Stimulated activated naive B cell treated with anti-CD40 and anti-IgM and Interleukin-4, amounts not matched to agents 10 μg/mL and 1 μg/mL and 100 μg/mL, for 72 hours (primary cell): Measurements from ENCODE around the gene CCNQ.
"Not testable (repeated sequence)": the region's sequence is repeated elsewhere in the genome, so short reads cannot be mapped to it uniquely, and the experiment has no call there.

ENCODE experiments used
- ATAC-seq, 2 donors: fragments of 150-1000 bp; cut with Tn5 transposase; replicated peaks; 2 replicates each; pipeline ENCODE4 v1.10.0; 2021; ENCODE audit warnings: moderate library complexity in 1 of 2
- DNase-seq: peaks from one replicate; pipeline ENCODE4 v3.0.0; 2021
- H3K27ac Mint-ChIP-seq: one replicate; pipeline ENCODE4 v1.8.0; 2022; ENCODE audit warnings: mild to moderate bottlenecking, mixed read lengths
- H3K27me3 Mint-ChIP-seq, 2 donors: one replicate each; pipeline ENCODE4 v1.8.0; 2022; ENCODE audit warnings: mixed read lengths in 2 of 2
- H3K36me3 Mint-ChIP-seq, 2 donors: one replicate each; pipeline ENCODE4 v1.8.0; 2022; ENCODE audit warnings: mixed read lengths in 2 of 2, mild to moderate bottlenecking in 1 of 2
- H3K4me1 Mint-ChIP-seq, 2 donors: one replicate each; pipeline ENCODE4 v1.8.0; 2022; ENCODE audit warnings: mixed read lengths in 2 of 2, mild to moderate bottlenecking in 1 of 2
- H3K4me3 Mint-ChIP-seq, 2 donors: one replicate each; pipeline ENCODE4 v1.8.0; 2022; ENCODE audit warnings: mild to moderate bottlenecking in 2 of 2, mixed read lengths in 2 of 2, moderate library complexity in 1 of 2
- H3K9me3 Mint-ChIP-seq, 2 donors: one replicate each; pipeline ENCODE4 v1.8.0; 2022; ENCODE audit warnings: mixed read lengths in 2 of 2, mild to moderate bottlenecking in 1 of 2

Gene CCNQ

DNA sequence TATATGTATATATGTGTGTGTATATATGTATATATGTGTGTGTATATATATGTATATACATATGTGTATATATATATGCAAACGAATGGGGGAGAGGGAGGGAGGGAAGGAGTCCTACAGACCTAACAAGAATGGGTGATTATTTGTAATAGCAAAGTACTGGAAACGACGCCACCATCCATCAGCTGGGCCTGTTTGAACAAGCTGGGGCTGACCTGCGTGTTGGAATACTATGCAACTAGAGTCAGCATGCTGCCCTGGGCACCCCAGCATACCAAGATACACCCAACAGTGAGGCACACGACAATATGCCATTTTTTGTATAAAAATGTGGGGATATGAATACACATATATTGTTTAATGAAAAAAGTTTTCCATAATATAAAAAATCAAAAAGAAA is 21.6 kb upstream of the CCNQ start:
- Mint-ChIP-seq H3K4me1 (no peaks in the 10 kb centered on the region), H3K9me3 (no peaks in the 10 kb centered on the region), H3K4me3 (no peak overlapping the region), H3K27me3 (peaks cover 18 to 24% of the 10 kb centered on the region in 2 donors), H3K36me3 (no peaks in the 10 kb centered on the region), H3K27ac (no peak overlapping the region)
- ATAC-seq (no peak), DNase-seq (no peak)

DNA sequence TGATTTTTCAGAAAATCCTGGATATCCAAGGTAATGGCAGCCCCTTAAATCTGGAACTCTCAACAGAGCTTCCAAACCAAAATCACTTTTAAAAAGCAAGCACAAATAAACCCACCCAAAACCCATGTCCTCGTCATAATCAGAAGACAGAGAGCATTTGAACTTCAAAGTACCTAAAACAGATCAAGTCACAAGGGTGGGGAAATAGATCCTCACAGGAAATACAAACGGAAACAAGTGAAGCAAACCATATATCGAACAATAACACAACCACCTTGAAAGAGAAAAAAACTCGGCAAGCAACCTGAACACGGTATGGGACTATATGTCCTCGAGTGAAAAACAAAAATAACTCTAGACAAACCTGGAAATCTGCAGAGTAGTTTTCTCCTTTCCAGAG is 15.9 kb upstream of the CCNQ start:
- no peak for ATAC-seq
- Mint-ChIP-seq H3K4me3 (no peak overlapping the region), H3K27ac (no peak overlapping the region), H3K27me3 (no peaks in the 10 kb centered on the region), H3K4me1 (peaks cover 2 to 8% of the 10 kb centered on the region in 2 donors), H3K9me3 (no peaks in the 10 kb centered on the region), H3K36me3 (no peaks in the 10 kb centered on the region)
- DNase-seq, result no peak

DNA sequence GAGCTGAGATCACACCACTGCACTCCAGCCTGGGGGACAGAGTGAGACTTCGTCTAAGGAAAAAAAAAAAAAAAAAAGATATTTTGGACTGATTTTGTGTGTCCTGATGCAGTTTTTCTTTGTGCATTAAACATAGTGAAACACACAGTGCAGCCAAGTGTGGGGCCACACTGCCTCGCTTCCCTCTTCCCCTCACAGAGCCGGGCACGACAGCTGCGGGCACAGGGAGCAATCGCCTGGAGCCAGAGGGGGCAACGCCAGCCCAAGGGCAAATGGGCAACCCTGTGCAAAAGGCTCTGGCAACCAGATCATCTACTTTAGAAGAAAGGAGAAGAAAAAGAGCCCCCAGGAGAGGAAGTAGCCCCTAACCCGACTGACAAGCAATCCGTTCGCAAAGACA is 13.5 kb upstream of the CCNQ start:
- Mint-ChIP-seq H3K27me3 (no peaks in the 10 kb centered on the region), H3K4me1 (peaks cover 11 to 26% of the 10 kb centered on the region in 2 donors), H3K27ac (no peak overlapping the region), H3K9me3 (no peaks in the 10 kb centered on the region), H3K36me3 (no peaks in the 10 kb centered on the region), H3K4me3 (no peak overlapping the region)
- ATAC-seq, result no peak
- no peak for DNase-seq

DNA sequence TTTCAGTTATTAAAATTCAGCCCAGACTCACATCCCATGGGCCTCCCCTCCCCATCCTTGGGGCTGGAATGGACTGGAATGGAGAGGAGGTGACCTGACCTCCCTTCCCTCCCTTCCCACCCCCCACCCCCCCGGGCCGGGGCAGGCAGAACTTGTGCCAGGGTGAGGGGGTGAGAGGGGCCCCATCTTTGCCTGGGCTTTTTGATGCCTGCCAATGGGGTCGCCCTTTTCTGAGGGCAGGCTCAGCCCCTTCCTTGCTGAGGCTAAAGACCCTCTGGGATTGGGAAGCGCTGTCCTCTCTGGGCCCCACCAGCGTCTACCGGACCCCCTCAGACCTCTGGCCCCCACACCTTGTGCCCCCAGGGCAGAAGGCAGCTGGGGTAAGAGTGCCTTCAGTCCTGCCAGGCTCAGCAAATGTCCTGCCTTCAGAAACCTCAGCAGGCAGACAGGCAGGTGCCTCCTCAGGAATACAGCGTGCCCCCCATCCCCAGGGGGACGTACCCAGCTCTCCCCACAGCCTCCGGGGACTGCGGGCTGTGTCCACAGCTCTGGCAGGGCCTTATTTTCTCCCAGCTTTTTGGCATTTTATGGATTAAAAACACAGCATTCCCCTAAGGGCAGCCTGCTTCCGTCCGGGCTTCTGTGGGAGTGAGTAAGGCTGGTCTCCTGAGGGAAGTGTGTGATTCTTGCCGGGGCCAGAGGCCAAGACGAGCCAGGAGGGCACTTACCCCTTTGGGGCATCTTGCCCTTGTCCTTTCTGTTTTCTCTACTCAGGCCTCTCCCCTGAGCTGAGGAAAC is 12.6 kb upstream of the CCNQ start:
- H3K36me3 Mint-ChIP-seq, result no peaks in the 10 kb centered on the region
- no peak for DNase-seq
- H3K9me3 Mint-ChIP-seq, result no peaks in the 10 kb centered on the region
- H3K27ac Mint-ChIP-seq, result no peak overlapping the region
- H3K27me3 Mint-ChIP-seq, result no peaks in the 10 kb centered on the region
- ATAC-seq, result no peak
- peaks cover 11 to 26% of the 10 kb centered on the region in 2 donors for H3K4me1 Mint-ChIP-seq
- H3K4me3 Mint-ChIP-seq, result no peak overlapping the region

DNA sequence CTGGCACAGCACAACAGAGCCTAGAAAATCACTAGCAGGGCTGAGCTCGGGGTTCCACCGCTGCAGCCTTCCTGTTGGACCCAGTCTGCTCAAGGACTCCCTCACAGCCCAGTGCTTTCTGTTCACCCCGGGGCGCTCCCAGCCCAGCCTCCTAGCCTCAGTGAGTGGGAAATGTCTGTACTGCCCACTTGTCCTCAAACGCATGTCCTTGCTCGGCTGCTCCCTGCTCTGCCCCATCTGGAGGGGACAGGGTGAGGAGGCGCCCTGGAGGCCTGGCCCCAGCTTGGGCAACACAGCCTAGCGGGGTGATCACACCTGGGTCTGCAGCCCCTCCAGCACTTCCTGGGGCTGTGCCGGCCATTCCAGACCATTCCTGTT is 11.9 kb upstream of the CCNQ start:
- Mint-ChIP-seq H3K27me3 (no peaks in the 10 kb centered on the region), H3K36me3 (no peaks in the 10 kb centered on the region), H3K4me1 (peaks cover 11 to 26% of the 10 kb centered on the region in 2 donors), H3K4me3 (peak overlapping the region; percentile 51 to 81), H3K9me3 (no peaks in the 10 kb centered on the region), H3K27ac (no peak overlapping the region)
- DNase-seq (no peak), ATAC-seq (no peak)

DNA sequence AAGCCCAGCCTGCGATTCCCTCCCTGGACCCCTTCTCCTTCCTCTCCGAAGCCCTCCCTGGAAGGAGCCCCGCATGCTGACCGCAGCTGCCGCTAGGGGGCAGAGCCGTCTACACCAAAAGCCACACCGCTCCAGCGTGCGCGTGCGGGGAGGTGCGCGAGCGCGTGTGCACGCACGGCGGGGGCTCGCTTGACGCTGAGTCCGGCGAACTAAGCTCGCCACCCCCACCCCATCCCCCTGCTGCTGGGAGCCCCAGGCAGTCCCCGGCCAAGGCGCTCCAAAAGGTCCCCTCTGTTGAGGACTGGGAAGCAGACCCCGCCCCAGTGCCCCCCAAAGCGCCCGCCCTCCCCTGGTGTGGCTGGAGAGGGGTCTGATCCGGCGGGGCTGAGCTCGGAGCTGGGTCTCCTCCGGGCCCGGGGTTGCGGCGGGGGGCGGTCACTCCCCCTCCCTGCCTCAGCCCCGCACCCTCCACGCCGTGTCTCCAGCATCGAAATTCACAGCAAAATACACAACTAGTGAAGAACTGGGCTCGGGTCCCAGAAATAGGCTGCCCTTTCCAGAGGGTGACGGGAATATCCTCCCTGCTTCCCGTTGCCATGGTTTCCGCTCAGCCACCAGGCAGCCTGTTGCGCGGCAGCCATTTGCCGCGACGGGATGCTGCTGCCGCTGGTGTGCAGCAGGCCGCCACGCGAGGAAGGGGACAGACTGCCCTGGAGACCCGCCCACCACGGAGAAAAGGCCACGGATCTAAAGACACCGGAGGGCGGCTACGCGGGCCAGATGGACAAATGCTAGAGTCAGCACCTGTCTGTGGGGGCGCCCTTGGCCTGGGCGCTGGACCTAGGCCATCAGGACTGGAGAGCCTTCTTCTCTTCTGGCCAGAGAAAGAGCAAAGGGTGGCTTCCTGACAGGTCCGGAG is 11.2 kb upstream of the CCNQ start:
- Mint-ChIP-seq H3K4me3 (peak overlapping the region; percentile 81 to 88), H3K36me3 (no peaks in the 10 kb centered on the region), H3K9me3 (no peaks in the 10 kb centered on the region), H3K27me3 (no peaks in the 10 kb centered on the region), H3K27ac (peak overlapping the region; percentile 89), H3K4me1 (peaks cover 11 to 26% of the 10 kb centered on the region in 2 donors)
- ATAC-seq, result peak; percentile 90 to 93
- peak; percentile 57 for DNase-seq

DNA sequence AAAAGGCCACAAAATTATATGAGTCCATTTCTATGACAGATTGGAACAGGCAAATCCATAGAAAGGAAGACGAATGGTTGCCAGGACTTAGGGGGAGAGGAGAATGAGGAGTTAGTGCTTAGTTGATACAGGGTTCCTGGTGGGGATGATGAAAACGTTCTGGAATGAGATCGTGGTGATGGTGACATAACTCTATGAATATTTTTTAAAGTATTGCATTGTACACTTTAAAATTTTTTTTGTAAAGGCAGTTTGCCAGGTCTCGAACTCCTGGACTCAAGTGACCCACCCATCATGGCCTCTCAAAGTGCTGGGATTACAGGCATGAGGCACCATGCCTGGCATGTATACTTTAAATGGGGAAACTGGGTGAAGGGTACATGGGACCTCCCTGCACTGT is 9.9 kb upstream of the CCNQ start:
- Mint-ChIP-seq H3K27ac (peak overlapping the region; percentile 53), H3K4me3 (peak overlapping the region in 1 of 2 donors; percentile 21)
- ATAC-seq, result no peak

DNA sequence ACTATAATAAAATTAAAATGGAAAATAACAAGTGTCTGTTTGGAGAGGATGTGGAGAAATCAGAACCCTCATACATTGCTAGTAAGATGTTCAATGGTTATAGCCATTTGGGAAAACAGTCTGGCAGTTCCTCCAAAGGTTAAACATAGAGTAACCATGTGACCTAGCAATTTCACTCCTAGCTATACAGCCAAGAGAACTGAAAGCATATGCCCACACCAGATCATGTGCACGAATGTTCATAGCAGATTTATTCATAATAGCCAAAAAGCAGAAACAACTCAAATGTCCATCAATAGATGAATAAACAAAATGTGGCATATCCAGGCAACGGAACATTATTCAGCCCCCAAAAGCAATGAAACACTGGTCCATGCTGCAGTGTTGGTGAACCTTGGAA is 9.4 kb upstream of the CCNQ start:
- ATAC-seq (peak; percentile 60 to 66), DNase-seq (no peak)
- Mint-ChIP-seq H3K27ac (peak overlapping the region; percentile 53), H3K36me3 (no peaks in the 10 kb centered on the region), H3K9me3 (no peaks in the 10 kb centered on the region), H3K4me1 (peaks cover 11 to 26% of the 10 kb centered on the region in 2 donors), H3K27me3 (no peaks in the 10 kb centered on the region), H3K4me3 (peak overlapping the region in 1 of 2 donors; percentile 21)

More for the DNA sequence above, 9.9 kb upstream of the CCNQ start:
- DNase-seq, result no peak
- Mint-ChIP-seq H3K27me3 (no peaks in the 10 kb centered on the region), H3K9me3 (no peaks in the 10 kb centered on the region), H3K36me3 (no peaks in the 10 kb centered on the region), H3K4me1 (peaks cover 11 to 26% of the 10 kb centered on the region in 2 donors)

DNA sequence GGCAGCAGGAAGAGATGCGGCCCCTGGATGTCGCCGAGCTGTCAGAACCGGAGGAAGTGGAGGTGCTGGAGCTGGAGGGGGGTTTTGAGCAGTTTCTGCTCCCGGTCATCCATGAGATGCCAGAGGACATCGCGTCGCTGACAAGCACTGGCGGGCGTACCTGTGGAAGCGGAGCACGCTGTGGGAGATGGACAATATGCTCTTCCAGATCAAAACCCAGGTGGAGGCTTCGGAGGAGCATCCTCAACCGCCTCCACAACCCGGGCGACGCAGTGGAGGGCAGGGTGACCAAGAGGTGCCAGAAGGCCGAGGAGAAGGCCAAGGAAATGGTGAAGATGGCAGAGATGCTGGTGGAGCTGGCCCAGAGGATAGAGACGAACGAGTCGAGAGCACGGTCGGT is 7.6 kb upstream of the CCNQ start:
- no peak for ATAC-seq
- Mint-ChIP-seq H3K36me3 (no peaks in the 10 kb centered on the region), H3K27me3 (no peaks in the 10 kb centered on the region), H3K4me3 (no peak overlapping the region), H3K27ac (no peak overlapping the region), H3K9me3 (no peaks in the 10 kb centered on the region), H3K4me1 (peaks cover 14 to 26% of the 10 kb centered on the region in 2 donors)
- DNase-seq, result no peak

DNA sequence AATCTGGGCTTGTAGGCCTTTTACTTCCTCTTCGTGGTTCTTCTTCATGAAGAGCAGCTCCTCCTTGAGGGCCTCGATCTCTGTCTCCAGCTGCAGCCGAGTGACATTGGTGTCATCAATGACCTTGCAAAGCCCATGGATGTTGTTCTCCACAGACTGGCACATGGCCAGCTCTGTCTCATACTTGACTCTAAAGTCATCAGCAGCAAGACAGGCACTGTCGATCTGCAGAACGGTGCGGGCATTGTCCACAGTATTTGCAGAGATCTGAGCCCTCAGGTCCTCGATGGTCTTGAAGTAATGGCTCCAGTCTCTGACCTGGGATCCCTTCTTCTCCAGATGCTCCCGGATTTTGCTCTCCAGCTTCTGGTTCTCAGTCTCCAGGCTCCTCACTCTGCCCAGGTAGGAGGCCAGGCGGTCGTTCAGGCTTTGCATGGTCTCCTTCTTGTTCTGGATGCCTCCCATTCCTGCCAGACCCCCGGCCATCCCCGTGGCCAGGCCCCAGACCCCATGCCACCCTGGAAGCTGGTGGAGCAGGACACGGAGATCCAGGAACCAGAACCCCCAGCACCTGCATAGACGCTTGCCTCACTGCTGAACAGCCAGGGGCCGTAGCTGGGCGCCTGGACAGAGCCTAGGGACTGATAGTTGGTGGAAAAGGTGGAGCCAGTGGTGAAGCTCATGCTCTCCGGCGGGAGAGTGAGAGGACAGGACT is 5.9 kb upstream of the CCNQ start:
- not testable (repeated sequence) for ATAC-seq, H3K9me3 Mint-ChIP-seq

DNA sequence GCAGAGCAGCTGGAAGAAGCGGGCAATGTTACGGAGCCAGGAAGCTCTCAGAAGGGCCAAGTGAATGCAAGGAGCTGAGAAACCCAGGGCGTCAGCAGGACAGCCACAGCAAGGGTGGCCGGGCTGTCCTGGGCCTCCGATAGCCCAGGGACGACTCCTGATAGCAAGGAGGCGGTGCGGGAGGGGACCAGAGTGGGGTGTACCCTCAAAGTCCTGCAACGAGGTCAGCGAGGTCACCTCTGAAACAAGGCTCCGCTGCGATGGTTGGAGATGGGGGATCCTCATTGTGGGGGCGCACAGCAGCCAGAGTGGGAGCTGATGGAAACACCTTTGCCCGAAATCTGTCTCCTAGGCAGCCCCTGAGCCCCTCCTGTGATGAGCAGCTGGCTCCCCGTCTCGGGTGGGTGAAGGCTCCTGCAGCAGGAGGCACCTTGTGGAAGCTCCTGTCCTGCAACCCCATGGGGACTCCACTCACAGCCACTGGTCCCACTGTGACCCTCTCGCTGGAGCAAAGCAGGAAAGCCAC is 4.3 kb upstream of the CCNQ start:
- no peak overlapping the region for H3K4me3 Mint-ChIP-seq

More for the DNA sequence above, 5.9 kb upstream of the CCNQ start:
- H3K4me1 Mint-ChIP-seq, result peaks cover 21 to 31% of the 10 kb centered on the region in 2 donors
- not testable (repeated sequence) for H3K36me3 Mint-ChIP-seq, H3K4me3 Mint-ChIP-seq, DNase-seq, H3K27me3 Mint-ChIP-seq, H3K27ac Mint-ChIP-seq

DNA sequence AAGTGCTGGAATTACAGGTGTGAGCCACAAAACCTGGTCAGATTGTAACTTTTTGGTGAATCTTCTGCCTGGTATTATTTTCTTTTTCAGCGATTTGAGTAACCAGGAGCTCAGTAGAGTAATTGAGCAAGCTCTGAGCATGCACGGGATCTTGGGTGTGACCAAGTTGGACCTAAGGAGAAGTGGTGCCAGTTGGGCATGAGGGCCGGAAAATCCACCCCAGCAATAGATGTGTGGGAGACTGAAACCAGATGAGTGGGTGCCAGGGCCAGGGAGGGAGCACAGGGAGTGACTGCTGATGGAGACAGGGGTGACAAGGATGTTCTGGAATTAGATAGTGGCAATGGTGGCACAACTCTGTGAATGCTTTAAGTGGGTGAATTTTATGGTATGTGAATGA is 3.7 kb upstream of the CCNQ start:
- H3K27me3 Mint-ChIP-seq, result no peaks in the 10 kb centered on the region
- ATAC-seq (no peak), DNase-seq (no peak)
- no peak overlapping the region for H3K27ac Mint-ChIP-seq
- H3K4me1 Mint-ChIP-seq, result peaks cover 18 to 19% of the 10 kb centered on the region in 2 donors
- H3K36me3 Mint-ChIP-seq, result no peaks in the 10 kb centered on the region
- no peaks in the 10 kb centered on the region for H3K9me3 Mint-ChIP-seq
- H3K4me3 Mint-ChIP-seq, result no peak overlapping the region

More for the DNA sequence above, 4.3 kb upstream of the CCNQ start:
- Mint-ChIP-seq H3K27ac (no peak overlapping the region), H3K27me3 (no peaks in the 10 kb centered on the region), H3K9me3 (no peaks in the 10 kb centered on the region), H3K36me3 (no peaks in the 10 kb centered on the region), H3K4me1 (peaks cover 13 to 18% of the 10 kb centered on the region in 2 donors)
- DNase-seq, result no peak
- ATAC-seq, result no peak

DNA sequence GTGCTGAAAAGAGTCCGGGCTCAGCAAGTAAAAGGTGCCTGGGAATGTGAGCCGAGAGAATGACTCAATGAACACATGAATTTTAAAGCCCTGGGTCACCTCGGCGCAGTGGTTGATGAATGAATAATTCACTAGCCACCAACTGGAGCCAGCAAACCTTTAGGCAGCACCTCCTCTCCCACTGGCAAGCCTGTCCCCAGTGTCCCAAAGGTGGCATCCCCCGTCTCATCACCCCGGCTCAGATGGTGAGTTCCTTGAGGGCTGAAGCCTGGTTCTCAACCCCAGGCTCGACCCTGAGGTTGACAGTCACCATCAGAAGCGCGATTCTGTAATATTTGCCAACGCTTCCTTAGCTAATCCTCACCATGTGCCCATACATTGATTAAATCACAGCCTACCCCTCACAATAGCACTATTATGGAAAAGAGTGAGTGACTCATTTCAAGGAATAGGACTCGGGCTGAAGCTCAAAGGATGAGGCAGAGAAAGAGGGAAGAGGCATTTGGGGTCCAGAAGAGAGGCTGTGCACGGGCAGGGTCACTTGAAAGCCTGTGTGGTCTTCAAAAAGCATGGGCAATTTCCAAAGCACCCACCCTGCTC is 2.7 kb upstream of the CCNQ start:
- ATAC-seq, result no peak
- H3K27ac Mint-ChIP-seq, result no peak overlapping the region
- H3K4me1 Mint-ChIP-seq, result peaks cover 21 to 29% of the 10 kb centered on the region in 2 donors
- no peaks in the 10 kb centered on the region for H3K9me3 Mint-ChIP-seq
- no peak overlapping the region for H3K4me3 Mint-ChIP-seq
- no peaks in the 10 kb centered on the region for H3K36me3 Mint-ChIP-seq
- H3K27me3 Mint-ChIP-seq, result no peaks in the 10 kb centered on the region
- no peak for DNase-seq

DNA sequence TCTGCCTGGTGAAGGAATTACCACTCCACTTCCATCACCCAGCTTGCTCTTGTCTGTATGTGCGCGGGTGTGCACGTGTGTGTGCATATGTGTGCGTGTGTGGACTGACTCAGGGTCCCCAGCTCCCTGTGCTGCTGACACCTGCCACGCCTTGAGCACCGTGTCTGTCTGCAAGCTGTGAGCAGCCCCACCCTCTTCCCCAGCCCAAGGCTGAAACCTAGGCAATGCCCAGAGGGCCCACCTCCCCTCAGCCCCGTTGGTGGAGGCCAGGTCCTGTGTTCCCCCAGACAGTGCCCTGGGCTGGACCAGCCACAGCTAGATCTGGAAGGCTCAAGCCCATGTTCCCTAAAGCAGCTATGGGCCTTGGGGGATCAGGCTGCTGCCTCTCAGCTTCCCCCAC is 2.0 kb upstream of the CCNQ start:
- peaks cover 27 to 36% of the 10 kb centered on the region in 2 donors for H3K4me1 Mint-ChIP-seq
- no peaks in the 10 kb centered on the region for H3K27me3 Mint-ChIP-seq
- no peak for DNase-seq
- H3K36me3 Mint-ChIP-seq, result peaks cover 2 to 5% of the 10 kb centered on the region in 2 donors
- H3K9me3 Mint-ChIP-seq, result no peaks in the 10 kb centered on the region
- no peak for ATAC-seq
- H3K27ac Mint-ChIP-seq, result no peak overlapping the region
- H3K4me3 Mint-ChIP-seq, result peak overlapping the region in 1 of 2 donors; percentile 30
